Inflammatory macrophage treated with lipopolysaccharide for 4 hours (primary cell): ENCODE measurements around the gene NCR1.
"Not testable (repeated sequence)": the region's sequence is repeated elsewhere in the genome, so short reads cannot be mapped to it uniquely, and the experiment has no call there.

Source experiments
- DNase-seq: peaks from one replicate; pipeline ENCODE4 v3.0.0-alpha.2; 2020

NCR1 gene

GRCh38 chr19:54905803-54906511 is at the start of gene NCR1:
TSS of gene NCR1 (plus strand) at chr19:54906148. CDS start at chr19:54906188, 40 bp downstream.
- peak; percentile 88 for DNase-seq

DNA sequence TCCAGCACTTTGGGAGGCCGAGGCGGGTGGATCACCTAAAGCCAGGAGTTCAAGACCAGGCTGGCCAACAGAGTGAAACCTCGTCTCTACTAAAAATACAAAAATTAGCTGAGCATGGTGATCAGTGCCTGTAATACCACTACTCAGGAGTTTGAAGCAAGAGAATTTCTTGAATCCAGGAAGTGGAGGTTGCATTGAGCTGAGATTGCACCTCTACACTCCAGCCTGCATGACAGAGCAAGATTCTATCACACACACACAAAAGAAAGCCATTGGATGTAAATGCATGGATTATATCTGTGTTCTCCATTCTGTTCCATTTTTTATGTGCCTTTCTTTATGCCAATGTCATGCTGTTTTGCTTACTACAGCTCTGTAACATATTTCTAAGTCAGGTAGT is 47.5 kb upstream of the NCR1 start:
- not testable (repeated sequence) for DNase-seq

DNA sequence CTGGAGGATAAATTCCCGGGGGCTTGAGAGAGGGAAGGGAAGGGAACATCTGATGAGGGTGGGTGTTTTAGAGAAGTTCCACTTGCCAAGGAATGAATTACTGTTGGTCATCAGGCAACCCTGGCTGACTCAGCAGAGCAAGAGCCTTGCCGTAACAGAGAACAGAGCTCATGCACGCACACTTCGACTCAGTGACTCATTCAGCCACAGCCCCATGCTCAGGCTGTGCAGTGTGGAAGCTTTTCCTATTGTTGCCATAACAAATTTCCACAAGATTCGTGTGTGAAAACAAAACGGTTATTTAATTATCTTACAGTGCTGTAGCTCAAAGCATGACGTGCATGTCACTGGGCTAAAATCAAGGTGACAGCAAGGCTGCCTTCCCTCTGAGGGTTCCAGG is 46.5 kb upstream of the NCR1 start:
- DNase-seq: peak; percentile 80

DNA sequence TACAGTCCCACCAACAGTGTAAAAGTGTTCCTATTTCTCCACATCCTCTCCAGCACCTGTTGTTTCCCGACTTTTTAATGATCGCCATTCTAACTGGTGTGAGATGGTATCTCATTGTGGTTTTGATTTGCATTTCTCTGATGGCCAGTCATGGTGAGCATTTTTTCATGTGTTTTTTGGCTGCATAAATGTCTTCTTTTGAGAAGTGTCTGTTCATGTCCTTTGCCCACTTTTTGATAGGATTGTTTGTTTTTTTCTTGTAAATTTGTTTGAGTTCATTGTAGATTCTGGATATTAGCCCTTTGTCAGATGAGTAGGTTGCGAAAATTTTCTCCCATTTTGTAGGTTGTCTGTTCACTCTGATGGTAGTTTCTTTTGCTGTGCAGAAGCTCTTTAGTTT is 42.5 kb upstream of the NCR1 start:
- DNase-seq: not testable (repeated sequence)

GRCh38 chr19:54871696-54872095 is 34.3 kb upstream of the NCR1 start:
- DNase-seq: peak; percentile 77

DNA sequence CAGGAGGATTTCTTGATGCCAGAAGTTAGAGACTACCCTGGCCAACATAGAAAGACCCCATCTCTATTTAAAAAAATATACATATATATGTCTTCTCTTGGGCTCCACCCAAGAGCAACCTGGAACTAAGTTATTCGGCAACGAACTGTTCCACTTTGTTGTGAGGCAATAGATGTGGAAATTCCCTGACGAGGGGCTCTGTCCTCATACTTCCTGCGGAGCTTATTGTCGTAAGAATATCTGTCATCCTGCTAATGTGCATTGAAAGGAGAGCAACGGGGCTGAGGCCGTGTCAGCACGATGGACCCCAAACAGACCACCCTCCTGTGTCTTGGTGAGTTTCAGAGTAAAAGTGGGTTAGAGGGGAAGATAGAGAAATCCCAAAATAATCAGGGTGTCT is 32.0 kb upstream of the NCR1 start, which contains the start of gene FCAR:
FCAR (plus strand) TSS at position 246 of the 400 bp plus-strand sequence; CDS start at position 301, 55 bp downstream.
- DNase-seq: peak; percentile 96

- peak; percentile 81 for DNase-seq
Observed at GRCh38 chr19:54875506-54875905, 30.4 kb upstream of the NCR1 start.

DNA sequence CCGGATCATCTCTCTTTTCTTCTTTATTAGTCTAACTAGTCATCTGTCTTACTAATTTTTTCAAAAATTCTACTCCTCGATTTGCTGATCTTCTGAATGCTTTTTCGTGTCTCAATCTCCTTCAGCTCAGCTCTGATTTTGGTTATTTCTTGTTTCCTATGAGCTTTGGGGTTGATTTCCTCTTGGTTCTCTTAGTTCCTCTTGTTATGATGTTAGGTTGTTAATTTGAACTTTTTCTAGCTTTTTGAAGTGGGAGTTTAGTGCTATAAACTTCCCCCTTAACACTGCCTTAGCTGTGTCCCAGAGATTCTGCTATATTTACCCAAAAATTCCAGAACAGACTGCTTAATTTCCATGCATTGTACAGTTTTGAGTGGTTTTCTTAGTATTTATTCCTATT is 28.5 kb upstream of the NCR1 start:
- peak; percentile 77 for DNase-seq

- no peak for DNase-seq
Observed at GRCh38 chr19:54881884-54882283, 24.1 kb upstream of the NCR1 start.

- DNase-seq: peak; percentile 82
Observed at GRCh38 chr19:54882758-54883157, 23.2 kb upstream of the NCR1 start.

GRCh38 chr19:54883228-54883627 is 22.7 kb upstream of the NCR1 start:
- DNase-seq: no peak

- peak; percentile 26 for DNase-seq
Observed at GRCh38 chr19:54888239-54888638, 17.7 kb upstream of the NCR1 start.

DNA sequence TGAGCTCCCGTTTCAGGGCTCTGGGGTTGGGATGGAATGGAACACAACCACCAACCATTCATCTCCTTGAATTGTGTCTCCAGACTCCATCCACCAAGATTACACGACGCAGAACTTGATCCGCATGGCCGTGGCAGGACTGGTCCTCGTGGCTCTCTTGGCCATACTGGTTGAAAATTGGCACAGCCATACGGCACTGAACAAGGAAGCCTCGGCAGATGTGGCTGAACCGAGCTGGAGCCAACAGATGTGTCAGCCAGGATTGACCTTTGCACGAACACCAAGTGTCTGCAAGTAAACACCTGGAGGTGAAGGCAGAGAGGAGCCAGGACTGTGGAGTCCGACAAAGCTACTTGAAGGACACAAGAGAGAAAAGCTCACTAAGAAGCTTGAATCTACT is 16.4 kb upstream of the NCR1 start:
- DNase-seq: no peak

DNA sequence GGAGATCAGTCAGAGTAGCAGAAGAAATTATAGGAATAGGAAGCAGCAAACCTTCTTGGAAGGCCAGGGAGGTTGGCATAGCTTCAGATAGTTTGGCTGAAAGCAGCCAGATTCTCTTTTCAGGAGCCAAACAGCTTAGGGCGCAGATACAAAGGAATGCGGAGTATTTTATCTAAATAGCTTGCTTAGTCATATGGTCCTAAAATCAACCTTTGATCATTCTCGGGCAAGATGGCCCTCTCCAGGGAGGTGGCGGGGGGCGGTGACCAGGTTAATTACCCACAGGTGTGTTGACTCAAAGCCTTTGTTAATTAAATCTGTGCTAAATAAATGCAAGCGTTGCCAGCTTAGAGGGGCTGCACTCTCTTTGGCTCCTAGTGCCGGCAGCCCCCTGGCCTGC is 12.5 kb upstream of the NCR1 start:
- no peak for DNase-seq

DNA sequence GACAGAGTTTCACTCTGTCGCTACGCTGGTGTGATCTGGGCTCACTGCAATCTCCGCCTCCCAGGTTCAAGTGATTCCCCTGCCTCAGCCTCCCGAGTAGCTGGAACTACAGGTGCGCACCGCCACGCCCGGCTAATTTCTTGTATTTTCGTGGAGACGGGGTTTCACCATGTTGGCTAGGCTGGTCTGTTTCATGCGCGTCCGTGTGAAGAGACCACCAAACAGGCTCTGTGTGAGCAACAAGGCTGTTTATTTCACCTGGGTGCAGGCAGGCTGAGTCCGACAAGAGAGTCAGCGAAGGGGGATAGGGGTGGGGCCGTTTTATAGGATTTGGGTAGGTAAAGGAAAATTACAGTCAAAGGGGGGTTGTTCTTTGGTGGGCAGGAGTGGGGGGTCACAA is 11.8 kb upstream of the NCR1 start:
- not testable (repeated sequence) for DNase-seq

- no peak for DNase-seq
Observed at GRCh38 chr19:54896036-54896435, 9.9 kb upstream of the NCR1 start.

GRCh38 chr19:54898685-54899084 is 7.3 kb upstream of the NCR1 start:
- not testable (repeated sequence) for DNase-seq

DNA sequence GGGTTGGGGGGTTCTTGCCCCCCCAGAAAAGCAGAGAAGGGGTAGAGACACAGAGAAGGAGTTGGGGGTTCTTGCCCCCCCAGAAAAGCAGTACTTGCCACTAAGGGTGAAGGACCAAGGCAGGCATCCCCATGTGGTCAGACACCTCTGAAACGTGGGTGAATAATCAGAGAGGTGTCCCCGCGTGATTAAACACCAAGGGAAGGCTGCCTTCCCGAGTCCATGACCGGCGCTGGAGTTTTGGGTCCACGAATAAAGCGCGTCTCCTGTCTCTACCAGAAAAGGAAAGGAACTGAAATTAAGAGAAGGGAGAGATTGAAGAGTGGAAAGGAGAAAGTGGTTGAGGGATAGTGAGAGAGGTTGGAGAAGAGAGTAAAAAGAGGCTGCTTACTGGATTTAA is 6.3 kb upstream of the NCR1 start:
- DNase-seq: not testable (repeated sequence)

- DNase-seq: peak; percentile 94
Observed at GRCh38 chr19:54901153-54901552, 4.8 kb upstream of the NCR1 start.

GRCh38 chr19:54902061-54902460 is 3.9 kb upstream of the NCR1 start:
- peak; percentile 61 for DNase-seq

- no peak for DNase-seq
Observed at GRCh38 chr19:54903303-54903702, 2.6 kb upstream of the NCR1 start.

GRCh38 chr19:54904261-54904660 is 1.7 kb upstream of the NCR1 start:
- not testable (repeated sequence) for DNase-seq

DNA sequence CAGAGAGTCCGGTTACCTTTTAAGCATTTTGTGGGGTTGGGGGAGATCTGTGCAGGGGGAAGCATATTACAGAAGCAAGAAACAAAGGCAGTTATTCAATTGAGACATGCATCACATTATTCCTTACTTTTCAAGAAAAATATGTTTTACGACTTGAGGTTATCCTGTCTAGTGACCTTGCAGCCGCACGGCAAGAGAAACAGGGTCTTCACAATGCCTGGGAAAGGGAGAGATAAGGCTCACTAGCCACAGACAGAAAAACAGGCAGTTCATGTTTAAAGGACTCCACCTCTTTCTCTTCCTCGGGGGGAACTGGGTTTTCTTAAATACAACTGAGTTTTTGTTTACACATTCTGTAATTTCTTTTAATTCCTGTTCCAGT is 536 bp upstream of the NCR1 start:
- DNase-seq: no peak

DNA sequence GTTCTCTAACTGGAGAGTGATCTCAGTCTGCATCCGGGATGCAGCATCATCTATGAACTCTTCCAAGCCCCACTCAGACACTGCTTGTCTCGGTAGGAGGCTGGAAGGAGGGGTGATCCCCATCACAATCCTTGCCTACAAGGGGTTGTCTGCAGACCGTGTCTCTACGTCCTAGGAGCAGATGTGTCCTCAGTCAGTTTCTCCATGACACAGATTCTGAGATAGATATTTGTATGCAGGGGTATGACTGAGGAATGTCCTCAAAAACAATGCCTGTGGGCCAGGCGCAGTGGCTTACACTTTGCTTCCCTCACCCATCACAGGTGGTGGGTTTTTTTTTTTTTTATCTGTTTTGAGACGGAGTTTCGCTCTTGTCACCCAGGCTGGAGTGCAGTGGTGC is 871 bp downstream of the NCR1 start:
- DNase-seq: no peak

GRCh38 chr19:54907899-54908298 is 2.0 kb downstream of the NCR1 start:
- not testable (repeated sequence) for DNase-seq
